IPS-18a (cell line): Measurements from ENCODE around the gene CRIP2.

Experiments used
- H3K27ac ChIP-seq: one replicate; pipeline ENCODE4 v1.5.1; 2013; ENCODE audit warnings: low read length
- H3K27me3 ChIP-seq: one replicate; pipeline ENCODE4 v1.6.1; 2013; ENCODE audit warnings: mild to moderate bottlenecking, low read length; ENCODE audit not compliant: control insufficient read depth, insufficient read depth
- H3K36me3 ChIP-seq: one replicate; pipeline ENCODE4 v1.6.1; 2013; ENCODE audit warnings: low read depth, low read length; ENCODE audit not compliant: control insufficient read depth
- H3K4me1 ChIP-seq: one replicate; pipeline ENCODE4 v1.6.1; 2013; ENCODE audit warnings: low read depth, low read length; ENCODE audit not compliant: control insufficient read depth
- H3K4me3 ChIP-seq: one replicate; pipeline ENCODE4 v1.5.1; 2013; ENCODE audit warnings: low read length
- H3K9ac ChIP-seq: one replicate; pipeline ENCODE4 v1.6.1; 2013; ENCODE audit warnings: mild to moderate bottlenecking, low read length, moderate library complexity
- H3K9me3 ChIP-seq: one replicate; pipeline ENCODE4 v1.6.1; 2013; ENCODE audit warnings: low read depth, low read length; ENCODE audit not compliant: control insufficient read depth

Gene CRIP2

GRCh38 chr14:105493921-105494605, 19.4 kb downstream of the CRIP2 start:
- Histone ChIP-seq H3K4me1 (peaks cover 4% of the 10 kb centered on the region), H3K4me3 (no peak overlapping the region), H3K27me3 (peaks cover 6% of the 10 kb centered on the region), H3K27ac (no peak overlapping the region), H3K9me3 (no peaks in the 10 kb centered on the region), H3K36me3 (no peaks in the 10 kb centered on the region), H3K9ac (no peak overlapping the region)

DNA sequence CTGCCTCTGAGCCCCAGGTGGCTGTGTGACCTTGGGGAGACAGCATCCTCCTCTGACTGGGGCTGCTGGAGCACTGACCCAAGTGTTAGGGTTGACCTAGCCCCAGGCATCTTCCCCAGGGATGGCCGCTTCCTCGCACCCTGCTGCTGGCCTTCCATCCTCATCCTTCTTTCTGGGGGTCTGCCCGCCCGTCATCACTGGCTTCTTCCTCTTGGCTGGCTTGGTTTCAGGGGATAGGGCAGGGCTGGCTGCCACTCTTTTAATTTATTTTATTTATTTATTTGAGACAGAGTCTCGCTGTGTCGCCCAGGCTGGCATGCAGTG, 19.9 kb downstream of the CRIP2 start:
- H3K36me3 ChIP-seq, result no peaks in the 10 kb centered on the region

GRCh38 chr14:105495101-105495989, 20.7 kb downstream of the CRIP2 start:
- Histone ChIP-seq H3K4me3 (no peak overlapping the region), H3K27me3 (no peaks in the 10 kb centered on the region), H3K9me3 (no peaks in the 10 kb centered on the region), H3K9ac (no peak overlapping the region), H3K27ac (no peak overlapping the region), H3K4me1 (no peaks in the 10 kb centered on the region), H3K36me3 (no peaks in the 10 kb centered on the region)

More for the DNA sequence above, 19.9 kb downstream of the CRIP2 start:
- Histone ChIP-seq H3K9ac (no peak overlapping the region), H3K4me3 (no peak overlapping the region), H3K27me3 (peaks cover under 1% of the 10 kb centered on the region), H3K27ac (no peak overlapping the region), H3K4me1 (no peaks in the 10 kb centered on the region), H3K9me3 (no peaks in the 10 kb centered on the region)

DNA sequence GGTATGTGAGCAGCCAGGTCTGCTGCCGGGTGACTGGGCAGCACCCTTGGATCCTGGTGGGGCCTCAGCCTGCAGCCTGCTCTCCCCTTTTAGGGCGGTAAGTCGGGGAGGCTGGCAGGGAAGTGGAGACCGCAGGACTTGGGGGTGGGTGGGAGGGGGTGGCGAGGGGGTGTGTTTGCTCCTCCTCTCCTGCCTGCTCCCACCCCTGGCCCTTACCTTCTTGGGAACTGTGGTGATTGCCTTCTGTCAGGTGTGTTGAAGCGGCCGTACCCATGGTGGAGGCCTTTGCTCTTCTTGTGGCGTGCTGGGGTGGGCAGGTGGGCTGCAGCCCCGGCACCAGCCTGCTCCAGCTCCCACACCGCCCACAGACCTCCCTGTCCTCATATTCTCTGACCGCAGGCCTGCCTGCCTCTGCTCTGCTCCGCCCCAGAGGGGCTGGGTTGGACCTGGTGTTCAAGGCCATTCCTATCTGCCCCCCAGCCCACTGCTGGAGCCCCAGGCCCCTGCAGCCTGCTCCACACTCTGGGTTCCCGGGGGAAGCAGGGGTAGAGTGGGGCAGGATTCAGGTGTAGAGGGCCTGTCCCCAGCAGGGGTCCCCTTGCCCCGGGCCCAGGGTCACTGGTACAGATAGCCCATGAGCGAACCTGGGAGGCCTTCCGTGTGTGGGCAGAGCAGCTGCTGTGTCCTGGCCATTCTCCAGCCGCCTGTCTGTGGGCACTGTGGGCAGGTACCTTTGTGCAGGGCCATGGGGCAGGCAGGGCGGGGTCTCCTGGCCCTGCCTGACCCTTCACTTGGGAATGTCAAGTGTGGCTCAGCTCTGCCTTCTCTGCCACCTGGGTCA, 21.6 kb downstream of the CRIP2 start:
- Histone ChIP-seq H3K9ac (no peak overlapping the region), H3K4me1 (no peaks in the 10 kb centered on the region), H3K27ac (no peak overlapping the region), H3K36me3 (no peaks in the 10 kb centered on the region), H3K9me3 (no peaks in the 10 kb centered on the region), H3K4me3 (no peak overlapping the region), H3K27me3 (no peaks in the 10 kb centered on the region)

- no peak overlapping the region for H3K9ac ChIP-seq
- no peak overlapping the region for H3K4me3 ChIP-seq
- H3K36me3 ChIP-seq, result no peaks in the 10 kb centered on the region
- no peaks in the 10 kb centered on the region for H3K9me3 ChIP-seq
- H3K27me3 ChIP-seq, result no peaks in the 10 kb centered on the region
- no peaks in the 10 kb centered on the region for H3K4me1 ChIP-seq
- no peak overlapping the region for H3K27ac ChIP-seq
Observed at GRCh38 chr14:105496831-105497591, 22.4 kb downstream of the CRIP2 start.

GRCh38 chr14:105497671-105498429, 23.2 kb downstream of the CRIP2 start:
- Histone ChIP-seq H3K36me3 (no peaks in the 10 kb centered on the region), H3K9ac (no peak overlapping the region), H3K9me3 (no peaks in the 10 kb centered on the region), H3K27me3 (no peaks in the 10 kb centered on the region), H3K4me3 (no peak overlapping the region), H3K27ac (no peak overlapping the region), H3K4me1 (no peaks in the 10 kb centered on the region)

DNA sequence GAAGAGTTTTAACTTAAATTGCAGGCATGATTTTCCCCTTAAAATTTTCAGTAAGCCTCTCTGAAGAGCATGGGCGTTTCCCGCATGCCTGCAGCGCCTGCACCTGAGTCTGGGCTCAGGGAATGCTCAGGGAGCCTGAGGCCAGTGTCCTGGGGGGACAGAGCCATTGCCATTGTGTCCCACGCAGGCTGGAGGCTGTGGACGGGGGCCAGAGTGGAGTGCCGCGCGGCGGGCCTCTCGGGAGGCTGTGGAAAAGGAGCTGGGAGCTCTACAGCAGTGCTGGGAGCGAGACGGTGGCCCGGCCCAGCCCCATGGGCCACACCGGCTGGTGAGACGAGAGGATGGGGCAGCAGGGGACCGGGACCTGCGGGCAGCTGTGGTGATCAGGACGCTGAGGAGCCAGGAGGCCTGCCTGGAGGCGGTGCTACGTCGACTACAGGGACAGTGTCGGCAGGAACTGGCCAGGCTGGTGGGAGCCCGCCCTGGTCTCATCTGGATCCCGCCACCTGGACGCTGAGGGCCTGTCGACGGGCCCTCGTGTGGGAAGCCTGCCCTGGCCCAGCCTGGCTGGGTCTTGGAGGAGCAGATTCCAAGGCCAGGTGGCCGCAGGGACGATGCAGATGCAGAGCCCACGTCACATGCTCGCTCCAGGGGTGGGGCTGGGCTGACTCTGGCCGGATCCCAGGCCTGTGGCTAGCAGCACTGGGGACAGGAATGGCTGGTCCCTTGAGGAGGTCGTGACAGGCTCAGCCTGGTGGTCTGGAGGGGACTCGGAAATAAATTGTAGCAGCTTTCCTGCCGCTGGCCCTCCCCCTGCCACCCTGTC, 24.0 kb downstream of the CRIP2 start:
- Histone ChIP-seq H3K27ac (no peak overlapping the region), H3K9ac (no peak overlapping the region), H3K36me3 (no peaks in the 10 kb centered on the region), H3K4me1 (no peaks in the 10 kb centered on the region), H3K27me3 (no peaks in the 10 kb centered on the region), H3K4me3 (no peak overlapping the region), H3K9me3 (no peaks in the 10 kb centered on the region)

- Histone ChIP-seq H3K4me3 (no peak overlapping the region), H3K4me1 (no peaks in the 10 kb centered on the region), H3K9ac (no peak overlapping the region), H3K9me3 (no peaks in the 10 kb centered on the region), H3K27ac (no peak overlapping the region), H3K36me3 (no peaks in the 10 kb centered on the region), H3K27me3 (no peaks in the 10 kb centered on the region)
Observed at GRCh38 chr14:105499256-105500035, 24.8 kb downstream of the CRIP2 start.

GRCh38 chr14:105500036-105500725, 25.6 kb downstream of the CRIP2 start:
- no peaks in the 10 kb centered on the region for H3K27me3 ChIP-seq
- H3K36me3 ChIP-seq, result no peaks in the 10 kb centered on the region
- no peak overlapping the region for H3K27ac ChIP-seq
- H3K4me3 ChIP-seq, result no peak overlapping the region
- H3K9ac ChIP-seq, result no peak overlapping the region
- H3K4me1 ChIP-seq, result no peaks in the 10 kb centered on the region
- H3K9me3 ChIP-seq, result no peaks in the 10 kb centered on the region
